GM23248 (cell line): ENCODE data around the gene NDUFS7. TPM values are rescaled to one million over a fixed set of nuclear protein-coding genes. Genes with fewer than 3 reads are reported as not detected.

Experiments used
- DNase-seq: peaks from one replicate; pipeline ENCODE4 v3.0.0-alpha.2; 2015
- H2AFZ ChIP-seq: fragments of 200-600 bp; sonication (generic); 2 replicates; pipeline ENCODE4 v1.6.1; 2016; ENCODE audit warnings: antibody characterized with exemption
- H3F3A ChIP-seq: fragments of 200-600 bp; sonication (generic); 2 replicates; pipeline ENCODE4 v1.6.1; 2016; ENCODE audit warnings: mild to moderate bottlenecking, antibody characterized with exemption, mixed run types; ENCODE audit not compliant: insufficient read depth
- H3K27ac ChIP-seq: fragments of 200-600 bp; sonication (generic); 2 replicates; pipeline ENCODE4 v1.5.1; 2016; ENCODE audit warnings: mild to moderate bottlenecking
- H3K27me3 ChIP-seq: fragments of 200-600 bp; sonication (generic); replicated peaks from 2 replicates; pipeline ENCODE4 v1.6.1; 2016; ENCODE audit warnings: mild to moderate bottlenecking; ENCODE audit not compliant: insufficient read depth
- H3K36me3 ChIP-seq: fragments of 200-600 bp; sonication (generic); 2 replicates; pipeline ENCODE4 v1.6.1; 2016; ENCODE audit warnings: low read depth, mild to moderate bottlenecking
- H3K4me1 ChIP-seq: fragments of 200-600 bp; sonication (generic); 2 replicates; pipeline ENCODE4 v1.6.1; 2016; ENCODE audit warnings: mild to moderate bottlenecking; ENCODE audit not compliant: insufficient read depth
- H3K4me2 ChIP-seq: fragments of 200-600 bp; sonication (generic); one replicate; pipeline ENCODE4 v1.6.1; 2016; ENCODE audit warnings: mild to moderate bottlenecking; ENCODE audit not compliant: unreplicated experiment
- H3K4me3 ChIP-seq: fragments of 200-600 bp; sonication (generic); 2 replicates; pipeline ENCODE4 v1.5.1; 2016; ENCODE audit warnings: mild to moderate bottlenecking
- H3K79me2 ChIP-seq: fragments of 200-600 bp; sonication (generic); 2 replicates; pipeline ENCODE4 v1.6.1; 2016; ENCODE audit warnings: mild to moderate bottlenecking; ENCODE audit not compliant: insufficient read depth
- H3K9ac ChIP-seq: fragments of 200-600 bp; sonication (generic); 2 replicates; pipeline ENCODE4 v1.6.1; 2016; ENCODE audit warnings: mild to moderate bottlenecking
- H3K9me2 ChIP-seq: fragments of 200-600 bp; sonication (generic); 2 replicates; pipeline ENCODE4 v1.6.1; 2016; ENCODE audit warnings: mixed run types, mild to moderate bottlenecking, moderate library complexity; ENCODE audit not compliant: insufficient read depth
- H3K9me3 ChIP-seq: fragments of 200-600 bp; sonication (generic); one replicate; pipeline ENCODE4 v1.6.1; 2017; ENCODE audit warnings: low read depth
- H4K20me1 ChIP-seq: fragments of 200-600 bp; sonication (generic); 2 replicates; pipeline ENCODE4 v1.6.0; 2016; ENCODE audit not compliant: insufficient read depth
- EZH2 ChIP-seq: fragments of 200-600 bp; sonication (generic); IDR thresholded peaks from 2 replicates; pipeline ENCODE4 v1.6.1; 2018; ENCODE audit warnings: antibody characterized with exemption, mild to moderate bottlenecking; ENCODE audit not compliant: insufficient read depth, poor library complexity, severe bottlenecking
- EZH2phosphoT487 ChIP-seq: fragments of 200-600 bp; sonication (generic); IDR thresholded peaks from 2 replicates; pipeline ENCODE4 v1.6.1; 2018; ENCODE audit warnings: antibody characterized with exemption, moderate library complexity, mild to moderate bottlenecking, low read depth; ENCODE audit not compliant: insufficient read depth
- WGBS, 2 experiments: methylation state at CpG; one replicate each; pipeline ENCODE4 v1.1.6; 2015 to 2017; ENCODE audit warnings: low lambda C conversion rate in 2 of 2, low coverage in 1 of 2; ENCODE audit errors: missing lambda C conversion rate in 2 of 2; 5-methylcytosine and 5-hydroxymethylcytosine counted together
- in situ Hi-C: fragments of 300-500 bp; cut with MboI; formaldehyde crosslinking; loops from 2 replicates; pipeline ENCODE4 v1.15.0; 2020
- polyA plus RNA-seq: library from polyadenylated mRNA; unstranded; fragments of >200 nt; fragmentation: Nextera tagmentation; extraction: Ambion mirVana; gene quantifications from 2 replicates; pipeline ENCODE4 v1.2.1, GENCODE V29; 2016
- total RNA-seq: library from RNA; depleted of rRNA; stranded (reverse); fragments of >200 nt; shearing (Covaris generic); gene quantifications from 2 replicates; pipeline ENCODE4 v1.2.3, GENCODE V29; 2014

NDUFS7 gene
- total and polyA plus RNA-seq, 2 experiments from 2014 or later, result 67.1 to 173 TPM

DNA sequence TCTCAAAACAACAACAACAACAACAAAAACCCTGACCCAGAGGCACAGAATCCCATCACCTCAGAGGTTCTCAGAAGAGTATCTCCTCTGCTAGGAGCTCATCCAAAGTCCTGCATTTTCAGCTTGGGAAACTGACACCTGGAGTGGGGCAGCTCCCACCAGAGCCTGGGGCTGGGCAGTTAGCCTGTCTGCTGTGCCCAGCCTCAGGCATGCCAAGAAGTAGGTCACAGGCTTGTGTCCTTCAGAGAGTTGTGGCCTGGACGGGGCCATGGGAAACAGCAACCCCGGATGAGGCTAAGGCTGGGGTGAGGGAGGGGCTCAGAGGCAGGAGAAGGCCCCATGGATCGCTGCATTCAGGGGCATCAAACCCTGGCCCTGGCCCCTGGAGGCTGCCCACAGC, 2.1 kb downstream of the NDUFS7 start:
- no peak overlapping the region for H3K4me3 ChIP-seq
- no peak overlapping the region for H2AFZ ChIP-seq
- H3K9ac ChIP-seq, result no peak overlapping the region
- in situ Hi-C loops, result no loop called here
- WGBS, 2 experiments, result 91 to 100% methylated on average over 3 of the region's 3 CpGs
- peaks cover 16% of the 10 kb centered on the region for H3F3A ChIP-seq
- no peak overlapping the region for H3K27ac ChIP-seq
- H3K27me3 ChIP-seq, result no peaks in the 10 kb centered on the region
- H3K4me2 ChIP-seq, result no peak overlapping the region
- no peaks in the 10 kb centered on the region; the same call in 1 of the 2 replicates for H3K36me3 ChIP-seq
- DNase-seq, result no peak
- no peaks in the 10 kb centered on the region for H4K20me1 ChIP-seq
- TF ChIP-seq EZH2 (no peak), EZH2phosphoT487 (no peak)
- no peaks in the 10 kb centered on the region for H3K4me1 ChIP-seq
- no peaks in the 10 kb centered on the region for H3K9me2 ChIP-seq
- no peaks in the 10 kb centered on the region for H3K9me3 ChIP-seq
- peaks cover 36% of the 10 kb centered on the region for H3K79me2 ChIP-seq

DNA sequence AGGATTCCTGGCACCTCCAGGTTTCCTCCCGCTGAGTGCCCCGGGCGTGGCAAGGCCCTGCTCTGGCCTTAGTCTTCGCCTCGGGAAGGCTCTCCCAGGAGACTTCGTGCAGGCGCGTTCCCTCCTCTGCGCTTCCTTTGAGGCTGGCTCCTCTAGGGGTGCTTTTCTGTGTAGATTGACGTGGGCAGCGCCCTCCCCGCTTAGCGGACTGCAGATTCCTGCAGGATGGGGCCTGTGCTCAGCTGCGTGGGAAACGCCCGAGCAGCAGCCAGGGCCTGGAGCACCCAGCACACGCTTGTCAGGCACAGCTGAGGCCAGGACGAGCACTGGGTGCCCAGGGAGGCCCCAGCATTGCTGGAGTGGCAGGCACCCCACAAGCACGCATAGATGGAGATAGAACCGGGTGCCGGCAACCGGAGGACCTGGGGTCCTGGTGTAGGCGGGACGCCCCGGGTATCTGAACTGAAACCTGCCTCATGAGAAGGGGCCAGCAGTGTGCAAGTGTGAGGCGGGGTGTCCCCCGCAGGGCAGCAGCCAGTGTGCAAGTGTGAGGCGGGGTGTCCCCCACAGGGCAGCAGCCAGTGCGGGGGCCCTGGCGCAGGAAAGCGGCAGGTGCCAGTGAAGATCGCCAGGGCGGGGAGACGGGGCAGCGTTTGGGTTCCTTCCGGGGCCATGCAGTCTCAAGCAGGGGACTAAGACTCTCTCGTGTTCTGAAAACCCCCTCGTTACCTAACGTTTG, 3.4 kb downstream of the NDUFS7 start:
- no peaks in the 10 kb centered on the region for H4K20me1 ChIP-seq
- H3K9me2 ChIP-seq, result no peaks in the 10 kb centered on the region
- no peak overlapping the region for H2AFZ ChIP-seq
- H3F3A ChIP-seq, result peaks cover 10% of the 10 kb centered on the region
- no peaks in the 10 kb centered on the region for H3K9me3 ChIP-seq
- no peaks in the 10 kb centered on the region for H3K4me1 ChIP-seq
- H3K4me2 ChIP-seq, result no peak overlapping the region
- in situ Hi-C loops, result no loop called here
- no peaks in the 10 kb centered on the region for H3K27me3 ChIP-seq
- no peak overlapping the region for H3K27ac ChIP-seq
- H3K4me3 ChIP-seq, result no peak overlapping the region
- TF ChIP-seq EZH2 (no peak), EZH2phosphoT487 (no peak)
- H3K79me2 ChIP-seq, result peaks cover 36% of the 10 kb centered on the region
- 90 to 91% methylated on average over 33 to 39 of the region's 39 CpGs for WGBS, 2 experiments
- DNase-seq, result no peak
- H3K9ac ChIP-seq, result no peak overlapping the region
- no peaks in the 10 kb centered on the region; the same call in 1 of the 2 replicates for H3K36me3 ChIP-seq

DNA sequence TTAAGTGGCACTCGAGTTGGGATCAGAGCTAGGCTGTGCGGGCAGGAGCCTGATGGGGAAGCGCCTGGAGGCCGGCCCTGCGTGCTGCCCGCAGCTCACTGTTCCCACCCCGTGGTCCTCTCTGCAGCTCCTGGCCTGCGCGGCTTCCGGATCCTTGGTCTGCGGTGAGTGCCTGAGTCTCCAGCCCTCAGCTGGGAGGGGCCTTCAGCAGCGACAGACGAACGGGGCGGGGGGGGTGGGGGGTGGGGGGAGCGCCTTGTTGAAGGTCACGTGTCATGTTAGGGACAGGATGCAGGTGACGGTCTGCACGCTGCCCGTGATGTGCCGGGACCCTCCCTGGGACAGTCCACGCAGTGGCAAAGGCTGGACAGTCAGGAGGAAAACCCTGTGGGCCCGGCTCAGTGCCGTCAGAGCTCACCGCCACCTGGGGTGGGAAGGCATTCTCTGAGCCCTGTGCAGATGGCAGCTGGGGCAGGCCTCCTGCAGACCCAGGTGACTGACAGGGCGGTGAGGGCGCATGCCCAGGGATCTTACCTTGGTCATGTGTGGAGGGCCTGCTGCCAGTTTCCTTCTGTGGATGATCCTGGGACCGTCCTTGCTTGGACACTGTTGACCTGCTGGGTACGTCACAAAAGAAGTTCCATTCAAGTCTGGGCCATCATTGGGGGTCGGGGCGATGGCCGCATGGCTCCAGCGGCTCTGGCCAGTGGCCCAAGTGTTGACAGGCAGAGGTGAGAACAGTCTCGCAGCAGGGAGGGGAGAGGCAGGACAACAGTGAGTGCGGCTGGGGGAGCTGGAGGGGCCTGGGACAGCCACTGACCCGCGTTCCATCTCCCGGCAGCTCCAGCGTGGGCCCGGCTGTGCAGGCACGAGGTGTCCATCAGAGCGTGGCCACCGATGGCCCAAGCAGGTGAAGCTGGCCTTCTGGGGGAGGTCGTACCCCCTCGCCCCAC, 4.3 kb downstream of the NDUFS7 start:
- in situ Hi-C loops, result no loop called here

DNA sequence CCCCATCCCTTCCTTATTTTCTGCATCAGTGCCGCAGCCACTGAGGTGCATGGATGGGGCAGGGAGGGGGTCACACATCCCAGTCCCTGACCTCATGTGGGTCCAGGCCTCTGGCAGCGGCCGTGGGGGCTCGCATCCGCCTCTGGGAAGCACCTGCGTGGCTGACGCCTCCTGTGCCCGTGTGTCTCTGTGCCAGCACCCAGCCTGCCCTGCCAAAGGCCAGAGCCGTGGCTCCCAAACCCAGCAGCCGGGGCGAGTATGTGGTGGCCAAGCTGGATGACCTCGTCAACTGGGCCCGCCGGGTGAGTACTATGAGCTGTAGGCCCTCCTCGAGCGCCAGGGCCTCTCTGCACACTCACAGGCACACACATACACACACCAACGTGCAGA, 4.9 kb downstream of the NDUFS7 start:
- in situ Hi-C loops, result no loop called here
- TF ChIP-seq EZH2 (no peak), EZH2phosphoT487 (no peak)
- 99 to 100% methylated on average over 17 of the region's 17 CpGs for whole genome bisulfite sequencing, 2 experiments
- no peak overlapping the region for H3K4me2 ChIP-seq
- H3K27ac ChIP-seq, result no peak overlapping the region
- H3K79me2 ChIP-seq, result peaks cover 36% of the 10 kb centered on the region
- DNase-seq, result no peak
- no peaks in the 10 kb centered on the region for H4K20me1 ChIP-seq
- H3K9me3 ChIP-seq, result no peaks in the 10 kb centered on the region
- H3K4me3 ChIP-seq, result no peak overlapping the region
- no peak overlapping the region for H2AFZ ChIP-seq
- no peaks in the 10 kb centered on the region; the same call in 1 of the 2 replicates for H3K36me3 ChIP-seq
- H3K9me2 ChIP-seq, result no peaks in the 10 kb centered on the region
- no peak overlapping the region for H3K9ac ChIP-seq
- no peaks in the 10 kb centered on the region for H3K4me1 ChIP-seq
- H3F3A ChIP-seq, result no peaks in the 10 kb centered on the region
- H3K27me3 ChIP-seq, result no peaks in the 10 kb centered on the region

More for the DNA sequence above, 4.3 kb downstream of the NDUFS7 start:
- Histone ChIP-seq H3K79me2 (peaks cover 36% of the 10 kb centered on the region), H4K20me1 (no peaks in the 10 kb centered on the region), H3K9ac (no peak overlapping the region), H3K4me2 (no peak overlapping the region), H3F3A (peaks cover 1% of the 10 kb centered on the region), H3K27ac (no peak overlapping the region), H3K9me2 (no peaks in the 10 kb centered on the region), H3K4me3 (no peak overlapping the region), H3K36me3 (no peaks in the 10 kb centered on the region; the same call in 1 of the 2 replicates), H2AFZ (no peak overlapping the region), H3K27me3 (no peaks in the 10 kb centered on the region), H3K9me3 (no peaks in the 10 kb centered on the region), H3K4me1 (no peaks in the 10 kb centered on the region)
- DNase-seq, result no peak
- WGBS, 2 experiments, result 85% methylated on average over 35 to 45 of the region's 45 CpGs
- TF ChIP-seq EZH2 (no peak), EZH2phosphoT487 (no peak)
